ENCODE measurements around the gene CHST15.

CHST15 gene

GRCh38 chr10:124079864-124080263, 13.5 kb downstream of the CHST15 start:
- no peak for DNase-seq

DNA sequence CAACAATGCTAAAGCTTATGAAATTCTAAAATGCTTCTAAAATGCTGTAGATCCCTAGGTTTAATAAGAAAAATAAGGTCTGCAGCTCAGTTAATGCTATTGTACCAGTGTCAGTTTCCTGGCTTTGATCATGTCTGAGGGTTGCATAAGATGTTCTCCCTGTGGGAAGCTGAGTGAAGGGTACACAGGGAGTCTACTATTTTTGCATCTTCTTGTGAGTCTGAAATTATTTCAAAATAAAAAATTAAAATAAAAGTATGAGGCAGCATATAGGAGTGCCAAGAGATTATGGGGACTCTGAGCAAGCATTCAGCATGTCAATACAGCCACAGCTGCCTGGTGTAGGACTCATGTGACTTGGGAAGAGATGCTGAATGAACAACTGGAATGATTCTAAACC, 14.7 kb downstream of the CHST15 start:
- DNase-seq: no peak

- no peak for DNase-seq
Observed at GRCh38 chr10:124078028-124078427, 15.4 kb downstream of the CHST15 start.

DNA sequence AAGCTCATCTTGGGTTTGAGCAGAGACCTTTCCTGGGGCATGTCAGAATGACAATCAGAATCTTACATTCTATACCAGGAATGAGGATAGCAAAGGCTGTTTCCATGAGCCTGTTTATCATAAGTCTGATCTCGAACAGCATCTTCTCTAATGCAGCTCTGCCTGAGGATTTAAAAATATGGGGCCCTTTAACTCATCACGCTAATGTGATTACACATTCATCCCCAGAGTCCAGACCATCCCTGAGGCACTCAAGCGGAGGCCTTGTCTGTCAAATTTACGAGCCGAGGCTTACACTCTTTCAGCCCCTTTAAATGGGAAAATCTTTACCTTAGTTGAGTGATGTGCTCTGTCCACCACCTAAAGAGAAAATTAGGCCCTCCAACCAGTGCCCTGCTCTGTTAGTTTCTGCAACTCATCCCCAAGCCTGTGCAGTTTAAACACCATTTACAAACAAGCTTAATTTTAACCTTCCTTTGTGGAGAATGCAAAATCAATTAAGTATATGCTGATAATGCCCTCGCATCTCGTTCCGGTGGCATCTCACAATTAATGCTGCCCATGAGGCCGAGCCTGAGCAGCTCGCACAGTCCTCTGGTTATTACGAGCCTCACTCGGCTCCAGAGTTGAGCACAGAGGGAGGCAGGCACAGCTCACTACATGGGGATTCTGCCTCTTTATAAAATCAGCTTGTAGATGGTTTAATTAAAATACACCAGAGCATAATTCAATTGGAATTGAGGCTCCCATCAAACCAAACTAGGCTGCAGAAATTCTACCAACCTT, 16.0 kb downstream of the CHST15 start:
- DNase-seq: no peak

- no peak for DNase-seq
Observed at GRCh38 chr10:124076148-124076733, 17.2 kb downstream of the CHST15 start.

GRCh38 chr10:124075231-124075955, 18.0 kb downstream of the CHST15 start:
- no peak for DNase-seq

DNA sequence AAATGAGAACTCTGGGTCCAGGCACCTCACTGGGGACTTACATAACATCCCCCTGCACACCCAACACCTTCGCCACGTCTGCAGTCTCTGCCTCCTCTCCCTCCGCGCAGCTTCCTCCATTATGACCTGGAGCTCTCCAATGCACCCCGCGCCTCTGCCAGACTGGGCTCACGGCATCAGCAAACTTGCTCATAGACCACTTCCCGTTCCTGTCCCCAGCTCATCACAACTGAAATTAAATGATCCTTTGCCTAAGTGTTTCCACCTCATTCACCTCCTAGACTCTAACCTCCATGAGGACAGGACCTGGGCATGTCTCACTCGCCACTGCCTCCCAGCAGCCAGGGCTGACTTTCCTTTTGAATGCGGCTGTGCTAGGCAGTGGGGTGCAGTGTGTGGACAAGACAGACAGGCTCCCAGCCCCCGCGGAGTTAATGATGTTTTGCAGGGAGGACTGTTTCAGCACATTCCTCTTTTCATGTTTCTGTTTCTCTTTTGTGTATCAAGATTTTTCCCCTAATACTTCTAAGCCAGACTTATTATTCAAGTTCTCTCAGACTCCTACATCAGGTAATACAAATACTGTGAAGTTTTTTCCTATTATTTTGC, 18.8 kb downstream of the CHST15 start:
- no peak for DNase-seq

GRCh38 chr10:124073978-124074377, 19.4 kb downstream of the CHST15 start:
- DNase-seq: no peak

GRCh38 chr10:124072541-124072940, 20.9 kb downstream of the CHST15 start:
- no peak for DNase-seq

DNA sequence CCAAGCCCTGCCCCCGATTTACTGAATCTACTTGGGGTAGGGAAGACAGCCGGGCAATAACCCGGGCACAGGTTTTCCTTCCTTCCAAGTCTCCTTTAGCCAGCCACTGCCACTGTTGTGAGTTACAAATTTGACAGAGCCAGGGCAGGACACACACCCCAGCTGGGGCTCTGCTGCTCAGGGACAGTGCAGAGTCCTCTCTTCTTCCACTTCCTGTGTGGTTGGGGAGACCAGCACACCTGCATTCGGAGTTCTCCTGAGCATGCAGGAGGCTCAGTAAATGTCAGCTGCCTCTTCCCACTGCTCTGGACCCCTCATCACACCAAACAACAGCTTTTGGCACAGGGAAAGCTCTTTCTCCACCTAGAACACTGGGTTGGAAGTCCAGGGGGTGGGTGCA, 21.3 kb downstream of the CHST15 start:
- no peak for DNase-seq

GRCh38 chr10:124071141-124071540, 22.3 kb downstream of the CHST15 start:
- no peak for DNase-seq

DNA sequence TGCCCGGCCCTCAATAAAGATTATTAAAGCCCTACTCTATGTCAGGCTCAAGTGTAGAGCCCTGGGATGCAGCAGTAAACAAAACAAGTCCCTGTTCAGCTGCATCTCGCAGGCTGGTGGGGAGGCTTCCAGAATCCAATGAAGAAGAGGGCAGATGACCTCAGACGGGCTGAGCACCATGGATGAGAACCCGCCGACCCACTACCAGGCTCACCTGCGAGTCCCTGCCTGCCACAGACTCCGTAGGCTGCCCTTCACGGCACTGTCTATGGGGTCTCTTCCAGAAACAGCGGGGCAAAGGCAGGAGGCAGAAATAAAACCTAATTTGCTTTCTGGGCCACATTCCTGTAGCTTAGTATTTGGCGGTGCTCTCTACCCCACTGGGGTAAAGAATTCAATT, 22.7 kb downstream of the CHST15 start:
- no peak for DNase-seq

DNA sequence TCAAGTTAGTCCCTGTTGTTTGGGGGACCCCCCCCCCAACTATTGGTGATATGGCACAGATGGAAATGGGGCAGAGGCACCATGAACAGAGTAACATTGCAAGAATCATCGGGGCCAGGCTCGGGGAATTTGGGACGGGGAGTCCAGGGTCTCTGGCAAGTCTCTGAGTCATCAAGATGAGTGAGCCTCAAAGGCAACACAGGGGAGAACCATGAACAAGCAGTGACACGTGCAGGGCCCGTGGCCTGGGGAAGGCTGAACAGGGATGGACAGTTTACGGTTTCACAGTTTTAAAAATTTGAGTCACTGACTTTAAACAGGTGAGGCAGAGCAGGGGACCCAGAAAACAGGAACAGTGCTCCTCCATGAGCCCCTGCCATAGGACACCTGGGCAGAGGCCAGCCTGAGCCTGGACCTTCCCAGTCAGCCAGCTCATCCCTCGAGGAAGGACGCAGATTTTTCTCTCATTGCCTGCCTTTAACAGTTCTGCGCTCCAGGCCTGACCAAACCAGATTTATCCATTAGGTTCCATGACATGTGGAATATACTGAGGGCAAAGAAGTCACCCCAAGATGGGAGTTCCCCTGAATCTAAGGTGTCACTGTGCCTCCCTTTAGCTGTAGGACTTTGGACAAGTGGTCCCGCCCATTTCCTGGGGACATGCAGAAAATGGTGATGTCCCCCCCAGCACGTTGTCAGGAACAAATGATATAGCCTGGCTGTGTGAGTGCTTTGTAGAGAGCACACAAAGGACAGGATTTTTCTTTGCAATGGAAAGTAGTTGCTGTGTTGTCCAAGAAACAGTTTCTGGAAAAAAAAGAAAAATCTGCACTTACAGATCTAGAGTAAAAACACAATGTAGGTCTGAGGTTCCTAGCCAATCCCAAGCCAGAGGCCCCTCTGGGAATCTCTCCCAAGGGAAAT, 23.8 kb downstream of the CHST15 start:
- no peak for DNase-seq

GRCh38 chr10:124068929-124069328, 24.5 kb downstream of the CHST15 start:
- DNase-seq: no peak

- no peak for DNase-seq
Observed at GRCh38 chr10:124067825-124068400, 25.5 kb downstream of the CHST15 start.

- DNase-seq: no peak
Observed at GRCh38 chr10:124066781-124067714, 26.4 kb downstream of the CHST15 start.

GRCh38 chr10:124066126-124066700, 27.2 kb downstream of the CHST15 start:
- DNase-seq: no peak

- DNase-seq: no peak
Observed at GRCh38 chr10:124065382-124066125, 27.8 kb downstream of the CHST15 start.

DNA sequence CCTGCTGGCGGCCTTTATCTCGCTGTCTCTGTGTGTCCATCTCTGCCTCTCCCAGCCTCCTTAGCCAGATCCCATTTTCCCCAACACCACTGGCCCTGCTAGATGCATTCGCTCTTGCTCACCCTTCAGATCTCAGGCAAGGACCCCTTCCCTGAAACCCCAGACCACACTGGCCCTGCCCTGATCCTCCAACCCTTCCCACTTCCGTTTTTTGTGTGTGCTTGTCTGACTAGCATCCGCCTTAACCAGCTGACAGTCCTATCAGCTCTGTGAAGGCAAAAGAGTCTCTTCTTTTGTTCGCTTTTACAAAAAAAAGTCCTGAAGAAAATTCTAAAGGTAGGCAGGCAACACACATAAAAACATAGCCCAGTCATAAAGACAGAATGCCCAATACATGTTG, 28.7 kb downstream of the CHST15 start:
- no peak for DNase-seq
